Measurements from ENCODE around the gene P4HB.

DNA sequence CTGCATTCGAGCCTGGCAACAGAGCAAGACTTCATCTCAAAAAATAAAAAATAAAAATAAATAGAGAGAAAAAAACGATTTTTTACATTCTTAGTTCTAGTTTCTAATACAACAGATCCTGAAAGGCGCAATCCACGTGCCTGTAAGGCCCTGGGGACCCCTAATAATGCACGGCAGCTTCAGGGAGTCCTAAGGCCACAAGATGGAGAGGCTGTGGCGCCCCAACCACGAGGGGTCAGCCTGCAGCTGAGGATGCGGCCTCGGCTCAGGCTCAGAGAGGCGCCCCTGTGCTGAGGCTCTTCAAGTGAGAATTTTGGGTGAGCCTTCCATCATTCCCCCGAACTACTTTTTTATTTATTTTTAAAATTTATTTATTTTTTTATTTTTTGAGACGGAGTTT, 10.9 kb downstream of the P4HB start:
- TF ChIP-seq, protein P1, sequence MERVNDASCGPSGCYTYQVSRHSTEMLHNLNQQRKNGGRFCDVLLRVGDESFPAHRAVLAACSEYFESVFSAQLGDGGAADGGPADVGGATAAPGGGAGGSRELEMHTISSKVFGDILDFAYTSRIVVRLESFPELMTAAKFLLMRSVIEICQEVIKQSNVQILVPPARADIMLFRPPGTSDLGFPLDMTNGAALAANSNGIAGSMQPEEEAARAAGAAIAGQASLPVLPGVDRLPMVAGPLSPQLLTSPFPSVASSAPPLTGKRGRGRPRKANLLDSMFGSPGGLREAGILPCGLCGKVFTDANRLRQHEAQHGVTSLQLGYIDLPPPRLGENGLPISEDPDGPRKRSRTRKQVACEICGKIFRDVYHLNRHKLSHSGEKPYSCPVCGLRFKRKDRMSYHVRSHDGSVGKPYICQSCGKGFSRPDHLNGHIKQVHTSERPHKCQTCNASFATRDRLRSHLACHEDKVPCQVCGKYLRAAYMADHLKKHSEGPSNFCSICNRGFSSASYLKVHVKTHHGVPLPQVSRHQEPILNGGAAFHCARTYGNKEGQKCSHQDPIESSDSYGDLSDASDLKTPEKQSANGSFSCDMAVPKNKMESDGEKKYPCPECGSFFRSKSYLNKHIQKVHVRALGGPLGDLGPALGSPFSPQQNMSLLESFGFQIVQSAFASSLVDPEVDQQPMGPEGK (CRISPR knock-in tag; IDR thresholded peaks at IDR 0.05; ENCODE audit: borderline replicate concordance): no peak
- TF ChIP-seq ESRRG (CRISPR knock-in tag; IDR thresholded peaks at IDR 0.05): no peak
- TF ChIP-seq, protein P2, sequence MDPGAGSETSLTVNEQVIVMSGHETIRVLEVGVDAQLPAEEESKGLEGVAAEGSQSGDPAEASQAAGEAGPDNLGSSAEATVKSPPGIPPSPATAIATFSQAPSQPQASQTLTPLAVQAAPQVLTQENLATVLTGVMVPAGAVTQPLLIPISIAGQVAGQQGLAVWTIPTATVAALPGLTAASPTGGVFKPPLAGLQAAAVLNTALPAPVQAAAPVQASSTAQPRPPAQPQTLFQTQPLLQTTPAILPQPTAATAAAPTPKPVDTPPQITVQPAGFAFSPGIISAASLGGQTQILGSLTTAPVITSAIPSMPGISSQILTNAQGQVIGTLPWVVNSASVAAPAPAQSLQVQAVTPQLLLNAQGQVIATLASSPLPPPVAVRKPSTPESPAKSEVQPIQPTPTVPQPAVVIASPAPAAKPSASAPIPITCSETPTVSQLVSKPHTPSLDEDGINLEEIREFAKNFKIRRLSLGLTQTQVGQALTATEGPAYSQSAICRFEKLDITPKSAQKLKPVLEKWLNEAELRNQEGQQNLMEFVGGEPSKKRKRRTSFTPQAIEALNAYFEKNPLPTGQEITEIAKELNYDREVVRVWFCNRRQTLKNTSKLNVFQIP (CRISPR knock-in tag; IDR thresholded peaks at IDR 0.05; ENCODE audit: borderline replicate concordance, low read depth): no peak
- no peak for TF ChIP-seq RARB (CRISPR knock-in tag; IDR thresholded peaks at IDR 0.05)

All from SK-N-SH treated with all-trans-retinoic acid at 6 μM for 48 hours (cell line).